ENCODE results near the gene ATP2C1. TPM values are rescaled to one million over a fixed set of nuclear protein-coding genes. Genes with fewer than 3 reads are reported as not detected.

Gene ATP2C1
- total and polyA plus RNA-seq, 9 of the 15 experiments (the other 6 are each of a cell fraction or from before 2014, with no cell fraction given) = 10.0 to 53.5 (median 27.9) TPM

- Histone ChIP-seq H3K27ac (ENCODE audit: extremely low read depth, low read depth, low read length) (no peak overlapping the region), H2AFZ (ENCODE audit: low read depth, low read length) (no peak overlapping the region), H3K9ac (ENCODE audit: insufficient read depth in 1 of 2, low read depth in 2 of 2, low read length in 2 of 2) (no peak overlapping the region), H3K9me1 (ENCODE audit: control insufficient read depth, insufficient read depth, low read length) (no peaks in the 10 kb centered on the region), H3K9me3 (replicated peaks; ENCODE audit: control insufficient read depth, insufficient read depth, low read depth, low read length) (no peaks in the 10 kb centered on the region), H3K79me2 (ENCODE audit: control insufficient read depth, insufficient read depth, low read length) (no peaks in the 10 kb centered on the region), H3K4me2 (ENCODE audit: insufficient read depth, low read length) (no peak overlapping the region), H4K20me1 (replicated peaks; ENCODE audit: control insufficient read depth, insufficient read depth, low read length) (no peaks in the 10 kb centered on the region), H3K4me1 (replicated peaks in 1 of 2; ENCODE audit: control insufficient read depth in 2 of 2, insufficient read depth in 2 of 2, low read length in 2 of 2) (no peaks in the 10 kb centered on the region), H3K36me3 (ENCODE audit: control insufficient read depth, insufficient read depth, low read length) (peaks cover 47% of the 10 kb centered on the region; the same call in 1 of the 3 replicates), H3K27me3 (ENCODE audit: control insufficient read depth in 2 of 2, insufficient read depth in 2 of 2, low read length in 2 of 2) (no peaks in the 10 kb centered on the region), H3K4me3 (no peak overlapping the region)
- DNase-seq (ENCODE audit: extremely low read depth in 1 of 4, low spot score in 3 of 4) = no peak
- POLR2A ChIA-PET = interaction anchor here (0.8 kb wide), 1 partner anchor 128 kb away, joined by 3 read pairs; no protein-coding TSS in a partner anchor
- WGBS (ENCODE audit: insufficient coverage, low coverage, missing lambda C conversion rate) = 87% methylated on average over 2 of the region's 2 CpGs
- CTCF ChIA-PET (ENCODE audit: low intra/inter-chr PET ratio) = no interaction called here
- no peak for ATAC-seq
- peak; percentile 62 for TF ChIP-seq MAFK (IDR thresholded peaks at IDR 0.05; ENCODE audit: low read length)
- no peak for TF ChIP-seq SRSF9 (IDR thresholded peaks at IDR 0.05; ENCODE audit: borderline replicate concordance, low read depth, low read length)
- no peak for TF ChIP-seq ZNF24 (IDR thresholded peaks at IDR 0.05)
- peak; percentile 71 for TF ChIP-seq ZNF316 (IDR thresholded peaks at IDR 0.05)
- peak; percentile 62 for TF ChIP-seq MAFF (IDR thresholded peaks at IDR 0.05; ENCODE audit: low read length)
- TF ChIP-seq MAFG (tag; conservative IDR thresholded peaks at IDR 0.05) = 0 out of 2 replicates have a peak, but pooled peaks have one; percentile 12
- in situ Hi-C loops (cut with MboI) = no loop called here
- BruUV-seq (replicated peaks) = no TSS peak
- no peak for FAIRE-seq
- intact Hi-C loops (cut with micrococcal nuclease) = no loop called here
These were observed 73.4 kb downstream of the ATP2C1 start for GRCh38 chr3:130967281-130967680.

GRCh38 chr3:130968221-130968620, 74.3 kb downstream of the ATP2C1 start:
- Histone ChIP-seq H3K9me1 (ENCODE audit: control insufficient read depth, insufficient read depth, low read length) (no peaks in the 10 kb centered on the region), H3K4me2 (ENCODE audit: insufficient read depth, low read length) (no peak overlapping the region), H3K27ac (ENCODE audit: extremely low read depth, low read depth, low read length) (no peak overlapping the region), H3K4me3 (no peak overlapping the region), H2AFZ (ENCODE audit: low read depth, low read length) (no peak overlapping the region), H3K9me3 (replicated peaks; ENCODE audit: control insufficient read depth, insufficient read depth, low read depth, low read length) (no peaks in the 10 kb centered on the region), H3K9ac (ENCODE audit: insufficient read depth in 1 of 2, low read depth in 2 of 2, low read length in 2 of 2) (no peak overlapping the region), H3K4me1 (replicated peaks in 1 of 2; ENCODE audit: control insufficient read depth in 2 of 2, insufficient read depth in 2 of 2, low read length in 2 of 2) (no peaks in the 10 kb centered on the region), H4K20me1 (replicated peaks; ENCODE audit: control insufficient read depth, insufficient read depth, low read length) (no peaks in the 10 kb centered on the region), H3K27me3 (ENCODE audit: control insufficient read depth in 2 of 2, insufficient read depth in 2 of 2, low read length in 2 of 2) (no peaks in the 10 kb centered on the region), H3K79me2 (ENCODE audit: control insufficient read depth, insufficient read depth, low read length) (no peaks in the 10 kb centered on the region), H3K36me3 (ENCODE audit: control insufficient read depth, insufficient read depth, low read length) (peaks cover 47% of the 10 kb centered on the region; the same call in 1 of the 3 replicates)
- no TSS peak for BruUV-seq (replicated peaks)
- 89% methylated on average over 3 of the region's 3 CpGs for WGBS (ENCODE audit: insufficient coverage, low coverage, missing lambda C conversion rate)
- in situ Hi-C loops (cut with MboI) (no loop called here), intact Hi-C loops (cut with micrococcal nuclease) (no loop called here)
- POLR2A ChIA-PET = interaction anchor here (0.5 kb wide), 1 partner anchor 9 kb away, joined by 4 read pairs; no protein-coding TSS in a partner anchor
- TF ChIP-seq FOSL1 (tag; conservative IDR thresholded peaks at IDR 0.05) (peak; percentile 76), ZNF444 (CRISPR knock-in tag; IDR thresholded peaks at IDR 0.05) (no peak), ARID1B (IDR thresholded peaks at IDR 0.05) (0 out of 2 replicates have a peak, but pooled peaks have one; percentile 17)
- CTCF ChIA-PET (ENCODE audit: low intra/inter-chr PET ratio) = no interaction called here
- no peak for FAIRE-seq
- no peak for DNase-seq (ENCODE audit: extremely low read depth in 1 of 4, low spot score in 3 of 4)
- no peak for ATAC-seq
